Activated T-cell treated with anti-CD3 and anti-CD28 coated beads, Interleukin-2, amount 50 U/mL, for 4 hours (primary cell): ENCODE results near the gene SCNM1. TPM values are rescaled to one million over a fixed set of nuclear protein-coding genes. Genes with fewer than 3 reads are reported as not detected.
"Not testable (repeated sequence)": the region's sequence is repeated elsewhere in the genome, so short reads cannot be mapped to it uniquely, and the experiment has no call there.

Experiments used
- ATAC-seq, 2 donors: fragments of 200-7000 bp; cut with Tn5 transposase; one replicate each; pipeline ENCODE4 v1.10.0; 2021
- DNase-seq: peaks from one replicate; pipeline ENCODE4 v3.0.0-alpha.2; 2020
- H3K27me3 Mint-ChIP-seq: one replicate; pipeline ENCODE4 v1.8.0; 2021; ENCODE audit warnings: low read depth, mixed read lengths
- H3K36me3 Mint-ChIP-seq: one replicate; pipeline ENCODE4 v1.8.0; 2022; ENCODE audit warnings: mixed read lengths; ENCODE audit not compliant: insufficient read depth
- H3K4me1 Mint-ChIP-seq: one replicate; pipeline ENCODE4 v1.8.0; 2021; ENCODE audit warnings: low read depth, mixed read lengths
- H3K4me3 Mint-ChIP-seq: one replicate; pipeline ENCODE4 v1.8.0; 2021; ENCODE audit warnings: mild to moderate bottlenecking, moderate library complexity, mixed read lengths
- H3K9me3 Mint-ChIP-seq: one replicate; pipeline ENCODE4 v1.8.0; 2021; ENCODE audit warnings: mixed read lengths
- total RNA-seq, 3 donors: library from RNA; stranded (reverse); gene quantifications; one replicate each; pipeline ENCODE4 v1.2.1, GENCODE V29; 2021

SCNM1 gene
- total RNA-seq, 3 donors from 2014 or later: 92.8 to 95.0 (median 93.3) TPM

DNA sequence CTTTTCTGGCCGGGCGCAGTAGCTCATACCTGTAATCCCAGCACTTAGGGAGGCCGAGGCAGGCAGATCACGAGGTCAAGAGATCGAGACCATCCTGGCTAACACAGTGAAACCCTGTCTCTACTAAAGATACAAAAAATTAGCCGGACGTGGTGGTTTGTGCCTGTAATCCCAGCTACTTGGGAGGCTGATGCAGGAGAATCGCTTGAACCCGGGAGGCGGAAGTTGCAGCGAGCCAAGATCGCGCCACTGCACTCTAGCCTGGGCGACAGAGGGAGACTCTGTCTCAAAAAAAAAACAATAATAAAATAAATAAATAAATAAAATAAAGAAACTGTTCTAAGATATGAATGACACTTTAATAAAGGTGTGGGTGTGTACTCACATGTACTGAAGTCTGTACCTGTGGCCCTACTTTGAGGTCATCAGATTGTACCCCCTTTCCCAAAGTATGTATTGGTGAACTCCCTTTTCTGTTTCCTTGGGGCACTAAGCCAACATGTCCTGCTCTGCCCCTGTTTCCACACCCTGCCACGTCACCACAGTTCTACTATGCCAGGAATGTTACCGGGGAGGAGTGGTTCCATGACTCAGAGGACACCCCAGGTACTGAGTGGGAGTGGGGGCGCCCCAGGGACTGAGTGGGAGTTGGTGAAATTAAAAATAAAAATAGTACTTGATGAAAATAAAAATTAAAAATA, 29.1 kb downstream of the SCNM1 start:
- DNase-seq: peak; percentile 13
- not testable (repeated sequence) for H3K36me3 Mint-ChIP-seq, H3K27me3 Mint-ChIP-seq, H3K9me3 Mint-ChIP-seq, ATAC-seq, H3K4me3 Mint-ChIP-seq
- peaks cover 30% of the 10 kb centered on the region for H3K4me1 Mint-ChIP-seq

DNA sequence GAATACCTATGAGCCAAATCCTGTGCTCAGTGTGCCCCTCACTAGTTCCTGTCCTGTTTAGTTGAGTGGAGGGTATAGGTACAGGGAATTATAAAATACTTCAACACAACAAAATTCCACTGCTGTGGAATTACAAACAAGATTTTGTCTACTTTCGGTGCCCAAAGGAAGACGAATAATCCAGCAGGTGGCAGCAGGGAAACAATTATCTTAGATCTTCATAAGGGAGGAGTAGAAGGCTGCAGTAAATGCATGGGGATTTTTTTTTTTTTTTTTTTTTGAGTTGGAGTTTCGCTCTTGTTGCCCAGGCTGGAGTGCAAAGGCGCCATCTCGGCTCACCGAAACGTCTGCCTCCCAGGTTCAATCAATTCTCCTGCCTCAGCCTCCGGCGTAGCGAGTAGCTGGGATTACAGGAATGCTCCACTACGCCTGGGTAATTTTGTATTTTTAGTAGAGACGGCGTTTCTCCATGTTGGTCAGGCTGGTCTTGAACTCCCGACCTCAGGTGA, 30.4 kb downstream of the SCNM1 start:
- peaks cover 29% of the 10 kb centered on the region for H3K4me1 Mint-ChIP-seq
- H3K36me3 Mint-ChIP-seq: no peaks in the 10 kb centered on the region
- DNase-seq (peak; percentile 41), ATAC-seq (no peak)
- peaks cover 3% of the 10 kb centered on the region for H3K27me3 Mint-ChIP-seq
- H3K4me3 Mint-ChIP-seq: peak overlapping the region; percentile 26
- H3K9me3 Mint-ChIP-seq: no peaks in the 10 kb centered on the region

DNA sequence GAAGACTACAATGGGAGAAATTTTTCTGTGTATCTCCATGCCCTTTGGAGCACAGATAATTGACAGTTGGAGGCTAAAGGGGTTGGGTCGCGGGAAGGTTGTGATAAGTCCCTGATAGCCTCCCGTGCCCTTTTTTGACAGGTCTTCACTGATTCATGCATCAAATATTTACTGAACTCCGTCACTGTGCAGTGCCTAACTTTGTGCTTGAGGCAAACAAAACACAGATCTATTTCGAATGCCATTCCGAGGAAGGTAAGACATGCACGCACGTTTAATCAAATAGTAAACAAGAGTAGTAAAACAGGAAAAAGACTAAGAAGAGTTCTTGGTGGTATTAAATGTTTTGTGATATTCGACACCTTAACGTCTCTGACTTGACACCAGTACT, 31.9 kb downstream of the SCNM1 start:
- Mint-ChIP-seq H3K27me3 (peaks cover 3% of the 10 kb centered on the region), H3K4me1 (peaks cover 33% of the 10 kb centered on the region), H3K36me3 (no peaks in the 10 kb centered on the region), H3K4me3 (peak overlapping the region; percentile 99), H3K9me3 (no peaks in the 10 kb centered on the region)
- no peak for ATAC-seq
- DNase-seq: no peak

DNA sequence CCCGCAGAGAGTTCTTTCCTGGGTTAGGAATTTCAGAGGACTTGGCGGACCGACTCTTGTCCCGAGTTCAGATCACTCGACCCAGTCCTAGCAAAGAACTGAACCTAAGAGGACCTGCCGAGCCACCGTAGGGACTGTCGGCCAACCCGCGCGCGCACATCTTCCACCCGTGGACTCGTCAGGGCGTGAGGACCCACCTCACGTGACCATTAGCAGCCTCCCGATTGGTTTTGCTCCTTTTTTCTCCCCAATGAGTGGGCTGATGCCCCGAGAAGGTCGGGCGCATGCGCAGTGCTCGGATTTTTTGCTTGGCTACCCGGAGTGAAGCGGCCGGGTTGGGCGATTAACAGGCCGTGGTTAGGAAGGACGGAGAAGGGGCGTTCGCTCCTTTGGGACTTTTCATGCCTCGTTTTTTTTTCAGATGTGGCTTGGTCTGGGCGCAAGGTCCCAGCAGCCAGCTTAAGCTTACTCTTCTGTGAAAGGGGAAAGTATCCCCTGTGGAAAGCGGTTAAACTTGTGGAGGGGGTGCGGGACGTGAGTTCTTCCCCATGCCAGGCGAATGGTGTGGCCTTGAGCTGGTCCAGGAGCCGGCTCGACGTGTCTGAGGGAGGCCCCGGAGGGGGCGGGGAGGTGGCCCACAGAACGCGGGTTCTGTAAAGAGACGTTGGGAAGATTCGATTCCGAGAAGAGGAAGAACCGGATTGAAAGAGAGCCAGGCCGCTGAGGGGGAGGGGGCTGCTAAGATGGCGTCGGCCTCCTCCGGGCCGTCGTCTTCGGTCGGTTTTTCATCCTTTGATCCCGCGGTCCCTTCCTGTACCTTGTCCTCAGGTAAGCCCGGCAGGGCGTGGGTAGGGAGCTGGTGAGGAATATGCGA, 32.5 kb downstream of the SCNM1 start, which contains the start of gene PIP5K1A:
Gene PIP5K1A, plus strand, starts transcription at position 299 of the 874 bp plus-strand sequence. Its CDS starts 445 bp downstream, at position 744.
- H3K27me3 Mint-ChIP-seq: peaks cover 3% of the 10 kb centered on the region

DNA sequence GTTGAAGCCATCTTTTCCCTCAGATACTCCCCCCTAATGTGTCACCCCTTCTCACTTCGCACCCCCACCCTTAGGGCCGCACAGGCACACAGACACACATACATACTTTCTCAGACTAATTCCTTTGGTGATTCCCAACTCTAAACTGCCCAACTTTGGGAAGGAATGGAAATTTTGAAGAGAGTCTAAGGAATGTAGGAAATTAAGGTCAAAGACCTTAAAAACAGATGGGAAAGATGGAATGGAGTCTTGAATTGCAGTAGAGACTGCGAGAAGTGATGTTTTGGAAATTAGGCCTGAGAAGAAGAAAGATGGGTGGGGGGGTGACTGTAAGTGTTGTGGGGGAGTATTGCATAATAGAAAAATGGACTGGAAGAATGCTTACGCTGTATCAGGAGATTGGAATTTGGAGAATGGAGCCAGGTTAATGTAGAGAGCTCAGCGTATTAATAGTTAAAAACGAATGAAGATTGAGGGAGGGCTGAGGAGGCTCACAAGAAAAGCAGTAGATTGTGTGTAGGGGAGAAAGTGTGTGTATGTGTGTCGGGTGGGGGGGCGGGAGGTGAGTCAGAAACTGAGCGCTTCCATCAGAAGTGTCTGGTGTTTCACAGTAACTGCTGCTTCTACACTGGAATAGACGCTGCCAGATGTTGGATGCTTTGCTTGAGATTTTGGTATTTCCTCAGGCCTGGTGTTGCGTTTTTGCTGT, 34.1 kb downstream of the SCNM1 start:
- Mint-ChIP-seq H3K27me3 (peaks cover 2% of the 10 kb centered on the region), H3K4me3 (peak overlapping the region; percentile 99), H3K9me3 (no peaks in the 10 kb centered on the region), H3K36me3 (peaks cover 4% of the 10 kb centered on the region), H3K4me1 (peaks cover 37% of the 10 kb centered on the region)
- DNase-seq (peak; percentile 9), ATAC-seq (peak; percentile 27)

More for the DNA sequence above, 32.5 kb downstream of the SCNM1 start, which contains the start of gene PIP5K1A:
- Mint-ChIP-seq H3K4me1 (peaks cover 33% of the 10 kb centered on the region), H3K36me3 (no peaks in the 10 kb centered on the region), H3K4me3 (peak within 1 kb of the TSS; percentile 99), H3K9me3 (no peaks in the 10 kb centered on the region)
- DNase-seq: peak; percentile 99
- ATAC-seq: peak; percentile 90 to 94

DNA sequence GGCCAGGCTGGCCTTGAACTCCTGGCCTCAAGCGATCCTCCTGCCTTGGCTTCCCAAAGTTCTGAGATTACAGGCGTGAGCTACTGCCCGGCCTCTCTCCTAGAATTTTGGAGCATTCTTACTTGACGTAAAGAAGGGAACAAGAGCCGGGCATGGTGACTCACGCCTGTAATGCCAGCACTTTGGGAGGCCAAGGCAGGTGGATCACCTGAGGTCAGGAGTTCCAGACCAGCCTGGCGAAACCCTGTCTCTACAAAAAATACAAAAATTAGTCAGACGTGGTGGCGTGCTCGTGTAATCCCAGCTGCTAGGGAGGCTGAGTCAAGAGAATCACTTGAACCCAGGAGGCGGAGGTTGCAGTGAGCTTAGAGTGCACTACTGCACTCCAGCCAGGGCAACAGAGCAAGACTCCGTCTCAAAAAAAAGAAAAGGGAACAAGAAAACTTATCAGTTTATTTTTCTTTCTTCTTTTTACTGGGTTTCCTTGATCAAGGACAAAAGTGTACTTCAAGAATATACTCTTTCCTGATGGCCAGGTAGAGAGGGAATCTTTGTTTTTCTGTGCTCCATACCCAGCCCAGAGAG, 39.5 kb downstream of the SCNM1 start:
- peaks cover 18% of the 10 kb centered on the region for H3K4me1 Mint-ChIP-seq
- not testable (repeated sequence) for ATAC-seq, H3K4me3 Mint-ChIP-seq, H3K36me3 Mint-ChIP-seq, H3K27me3 Mint-ChIP-seq, DNase-seq, H3K9me3 Mint-ChIP-seq

DNA sequence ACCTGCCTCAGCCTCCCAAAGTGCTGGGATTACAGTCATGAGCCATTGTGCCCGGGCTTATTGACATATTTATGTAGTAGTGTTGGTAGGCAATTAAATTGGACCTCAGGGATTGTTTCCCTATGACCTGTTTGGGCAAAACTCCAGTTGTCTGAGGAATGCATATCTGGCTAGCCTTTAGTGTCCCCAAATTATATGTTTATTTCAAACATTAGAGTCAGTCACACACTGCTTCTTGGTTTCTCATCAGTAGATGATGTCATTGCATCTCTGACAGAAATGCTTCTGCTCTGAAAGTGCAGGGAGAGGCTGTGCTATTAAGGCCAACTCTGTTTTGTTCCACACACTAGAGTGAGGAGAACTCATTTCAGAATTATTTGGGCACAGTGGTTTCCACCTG, 44.9 kb downstream of the SCNM1 start:
- DNase-seq (no peak), ATAC-seq (no peak)
- Mint-ChIP-seq H3K36me3 (peaks cover 16% of the 10 kb centered on the region), H3K4me1 (peaks cover 28% of the 10 kb centered on the region), H3K9me3 (no peaks in the 10 kb centered on the region), H3K4me3 (no peak overlapping the region), H3K27me3 (no peaks in the 10 kb centered on the region)

DNA sequence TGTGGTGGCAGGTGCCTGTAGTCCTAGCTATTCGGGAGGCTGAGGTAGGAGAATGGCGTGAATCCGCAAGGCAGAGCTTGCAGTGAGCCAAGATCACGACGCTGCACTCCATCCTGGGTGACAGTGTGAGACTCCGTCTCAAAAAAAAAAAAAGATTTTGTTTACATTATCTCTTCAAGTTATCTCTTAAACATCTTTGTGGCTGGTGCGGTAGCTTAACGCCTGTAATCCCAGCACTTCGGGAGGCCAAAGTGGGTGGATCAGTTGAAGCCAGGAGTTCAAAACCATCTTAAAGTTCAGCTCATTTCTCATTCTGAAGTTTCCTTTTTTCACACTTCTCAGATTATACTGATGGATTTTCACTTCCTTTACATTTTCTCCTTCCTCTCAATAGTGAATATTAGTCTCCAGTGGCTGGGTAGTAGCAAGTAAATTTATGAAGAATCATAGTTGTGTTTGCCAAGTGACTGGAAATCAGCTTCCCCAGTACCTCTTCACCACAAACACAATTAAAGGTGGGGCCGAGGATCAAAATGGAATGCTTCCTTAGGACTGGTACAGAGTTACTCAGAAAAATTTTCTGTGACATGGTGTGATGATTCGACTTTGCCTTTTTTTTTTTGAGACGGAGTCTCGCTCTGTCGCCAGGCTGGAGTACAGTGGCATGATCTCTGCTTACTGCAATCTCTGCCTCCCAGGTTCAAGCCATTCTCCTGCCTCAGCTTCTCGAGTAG, 46.2 kb downstream of the SCNM1 start:
- H3K36me3 Mint-ChIP-seq: peaks cover 16% of the 10 kb centered on the region
- ATAC-seq (peak in 1 of 2 donors; percentile 57), DNase-seq (no peak)
- H3K4me3 Mint-ChIP-seq: peak overlapping the region; percentile 54
- H3K9me3 Mint-ChIP-seq: no peaks in the 10 kb centered on the region
- peaks cover 29% of the 10 kb centered on the region for H3K4me1 Mint-ChIP-seq
- H3K27me3 Mint-ChIP-seq: no peaks in the 10 kb centered on the region

DNA sequence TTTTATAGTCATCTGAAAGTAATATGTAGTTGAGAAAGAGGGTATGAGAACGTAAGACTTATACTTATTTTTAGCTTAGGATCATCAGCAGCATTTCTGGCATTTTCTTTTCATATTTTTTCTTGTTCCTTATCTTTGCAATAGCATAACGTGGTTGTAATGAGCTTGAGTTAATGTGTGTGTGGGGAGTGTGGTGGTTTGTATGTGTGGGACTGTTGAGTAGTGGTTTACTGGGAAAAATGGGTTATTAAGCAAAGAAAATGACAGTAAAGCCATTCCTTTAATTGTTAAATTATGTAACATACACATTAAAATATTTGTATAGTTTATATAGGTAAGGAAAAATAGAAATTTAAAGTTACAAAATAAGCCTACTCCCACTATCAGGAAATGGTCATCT, 47.6 kb downstream of the SCNM1 start:
- DNase-seq (no peak), ATAC-seq (no peak)
- peaks cover 31% of the 10 kb centered on the region for H3K4me1 Mint-ChIP-seq
- no peak overlapping the region for H3K4me3 Mint-ChIP-seq
- no peaks in the 10 kb centered on the region for H3K27me3 Mint-ChIP-seq
- H3K9me3 Mint-ChIP-seq: no peaks in the 10 kb centered on the region
- peaks cover 17% of the 10 kb centered on the region for H3K36me3 Mint-ChIP-seq

Other genes with a start within 250 kb of the SCNM1 start
- 10 to 100 TPM; 37.0 to 40.7 (median 40.7) TPM for gene SETDB1, start 239.8 kb upstream of the SCNM1 start, total RNA-seq
- gene CERS2, start 191.3 kb upstream of the SCNM1 start, total RNA-seq: 100 to 1,000 TPM; 199 to 208 (median 200) TPM
- gene ANXA9, start 183.9 kb upstream of the SCNM1 start, total RNA-seq: not detected
- 1 to 10 TPM; 5.0 to 7.0 (median 6.5) TPM for gene MINDY1, start 159.2 kb upstream of the SCNM1 start, total RNA-seq
- 10 to 100 TPM; 11.0 to 13.7 (median 11.9) TPM for gene PRUNE1, start 157.7 kb upstream of the SCNM1 start, total RNA-seq
- under 1 TPM; 0.22 to 0.53 (median 0.28) TPM for gene BNIPL, start 129.6 kb upstream of the SCNM1 start, total RNA-seq
- gene C1orf56, start 118.4 kb upstream of the SCNM1 start, total RNA-seq: 1 to 10 TPM in 2 of 3 donors, under 1 TPM in 1; 0.99 to 1.3 (median 1.1) TPM
- gene CDC42SE1, start 106.5 kb upstream of the SCNM1 start, total RNA-seq: 100 to 1,000 TPM; 126 to 148 (median 142) TPM
- 1 to 10 TPM; 2.3 to 2.8 (median 2.6) TPM for gene MLLT11, start 105.7 kb upstream of the SCNM1 start, total RNA-seq
- gene GABPB2, start 95.4 kb upstream of the SCNM1 start, total RNA-seq: 10 to 100 TPM; 22.0 to 25.7 (median 22.2) TPM
- 1 to 10 TPM in 1 of 3 donors, under 1 TPM in 2; 0.78 to 1.3 (median 0.84) TPM for gene SEMA6C, start 19.5 kb upstream of the SCNM1 start, total RNA-seq
- 10 to 100 TPM; 15.8 to 18.3 (median 18.2) TPM for gene TNFAIP8L2, start 9.5 kb upstream of the SCNM1 start, total RNA-seq
- gene LYSMD1, start 242 bp upstream of the SCNM1 start, total RNA-seq: 1 to 10 TPM; 3.0 to 4.4 (median 3.5) TPM
- gene TMOD4, start 9.8 kb downstream of the SCNM1 start, total RNA-seq: 1 to 10 TPM in 2 of 3 donors, under 1 TPM in 1; 0.52 to 2.9 (median 2.3) TPM
- 10 to 100 TPM; 72.5 to 81.9 (median 78.1) TPM for gene VPS72, start 24.1 kb downstream of the SCNM1 start, total RNA-seq
- 100 to 1,000 TPM in 2 of 3 donors, 10 to 100 TPM in 1; 98.5 to 110 (median 100) TPM for gene PIP5K1A, start 32.4 kb downstream of the SCNM1 start, total RNA-seq
- gene PSMD4, start 88.6 kb downstream of the SCNM1 start, total RNA-seq: 100 to 1,000 TPM; 336 to 368 (median 350) TPM
- 10 to 100 TPM; 25.3 to 27.5 (median 25.9) TPM for gene ZNF687, start 116.2 kb downstream of the SCNM1 start, total RNA-seq
- gene PI4KB, start 161.3 kb downstream of the SCNM1 start, total RNA-seq: 10 to 100 TPM; 50.9 to 60.2 (median 57.8) TPM
- 10 to 100 TPM; 48.7 to 58.6 (median 50.9) TPM for gene RFX5, start 181.1 kb downstream of the SCNM1 start, total RNA-seq
- gene SELENBP1, start 206.6 kb downstream of the SCNM1 start, total RNA-seq: under 1 TPM; 0.43 to 0.82 (median 0.63) TPM
- gene PSMB4, start 233.4 kb downstream of the SCNM1 start, total RNA-seq: 100 to 1,000 TPM; 641 to 690 (median 678) TPM